Thyroid gland (tissue), 4 donors: Measurements from ENCODE around the gene CACNB4. TPM values are rescaled to one million over a fixed set of nuclear protein-coding genes. Genes with fewer than 3 reads are reported as not detected.

Source experiments
- DNase-seq, 2 donors: peaks; one replicate each; pipeline ENCODE4 v3.0.0-alpha.2; 2019
- H3K27ac ChIP-seq, 3 donors: fragments of 200-600 bp; sonication (generic); 1 replicate in 2 of 3; 2 replicates in 1 of 3; pipeline ENCODE4 v1.5.1; 2016 to 2019; ENCODE audit warnings: mild to moderate bottlenecking in 1 of 3, moderate library complexity in 1 of 3
- H3K27me3 ChIP-seq: fragments of 200-600 bp; sonication (generic); one replicate; pipeline ENCODE4 v1.5.1; 2019
- H3K36me3 ChIP-seq, 2 donors: fragments of 200-600 bp; sonication (generic); one replicate each; pipeline ENCODE4 v1.5.1; 2016 to 2019
- H3K4me1 ChIP-seq, 2 donors: fragments of 200-600 bp; sonication (generic); one replicate each; pipeline ENCODE4 v1.5.1; 2017 to 2019
- H3K4me3 ChIP-seq, 3 donors: fragments of 200-600 bp; sonication (generic); replicated peaks in 1 of 3; 1 replicate in 2 of 3; 2 replicates in 1 of 3; pipeline ENCODE4 v1.5.1; 2016; ENCODE audit warnings: mild to moderate bottlenecking in 1 of 3
- H3K9me3 ChIP-seq: fragments of 200-600 bp; sonication (generic); one replicate; pipeline ENCODE4 v1.5.1; 2017
- CTCF ChIP-seq, 6 experiments: fragments of 200-600 bp in 3 of 6; fragments of 450-650 bp in 3 of 6; sonication (generic) in 3 of 6; IDR thresholded peaks; one replicate each; pipeline ENCODE4 v1.5.1; 2016 to 2019; ENCODE audit warnings: antibody characterized with exemption in 6 of 6, mild to moderate bottlenecking in 2 of 6, inconsistent platforms in 1 of 6, moderate library complexity in 1 of 6
- POLR2A ChIP-seq, 2 donors: fragments of 450-650 bp; IDR thresholded peaks; one replicate each; pipeline ENCODE4 v1.6.1; 2017; ENCODE audit warnings: antibody characterized with exemption in 2 of 2, mild to moderate bottlenecking in 2 of 2, moderate library complexity in 1 of 2
- WGBS, 2 donors: methylation state at CpG; one replicate each; pipeline ENCODE4 v1.1.5; 2017; 5-methylcytosine and 5-hydroxymethylcytosine counted together
- intact Hi-C: fragments of 100-400 bp; cut with DNase I; formaldehyde crosslinking; loops from one replicate; pipeline ENCODE4 v1.15.1; 2023
- total RNA-seq, 4 donors: library from RNA; depleted of rRNA; stranded (reverse); fragments of >200 nt; gene quantifications; one replicate each; pipeline ENCODE4 v1.2.3, GENCODE V29; 2016

Gene CACNB4
- total RNA-seq, 4 donors from 2014 or later, result 3.0 to 3.6 (median 3.2) TPM

- Histone ChIP-seq H3K4me3 (no peak overlapping the region), H3K9me3 (no peaks in the 10 kb centered on the region), H3K27ac (no peak overlapping the region), H3K27me3 (no peaks in the 10 kb centered on the region), H3K36me3 (peaks cover 16 to 32% of the 10 kb centered on the region in 2 donors), H3K4me1 (no peaks in the 10 kb centered on the region)
- WGBS, 2 donors, result 76 to 90% methylated on average over 1 of the region's 1 CpG
- TF ChIP-seq CTCF (IDR thresholded peaks at IDR 0.05) (no peak), POLR2A (IDR thresholded peaks at IDR 0.05) (no peak)
- DNase-seq, result no peak
- intact Hi-C loops, result no loop called here
Observed at GRCh38 chr2:151809073-151809383, 289.8 kb downstream of the CACNB4 start.

DNA sequence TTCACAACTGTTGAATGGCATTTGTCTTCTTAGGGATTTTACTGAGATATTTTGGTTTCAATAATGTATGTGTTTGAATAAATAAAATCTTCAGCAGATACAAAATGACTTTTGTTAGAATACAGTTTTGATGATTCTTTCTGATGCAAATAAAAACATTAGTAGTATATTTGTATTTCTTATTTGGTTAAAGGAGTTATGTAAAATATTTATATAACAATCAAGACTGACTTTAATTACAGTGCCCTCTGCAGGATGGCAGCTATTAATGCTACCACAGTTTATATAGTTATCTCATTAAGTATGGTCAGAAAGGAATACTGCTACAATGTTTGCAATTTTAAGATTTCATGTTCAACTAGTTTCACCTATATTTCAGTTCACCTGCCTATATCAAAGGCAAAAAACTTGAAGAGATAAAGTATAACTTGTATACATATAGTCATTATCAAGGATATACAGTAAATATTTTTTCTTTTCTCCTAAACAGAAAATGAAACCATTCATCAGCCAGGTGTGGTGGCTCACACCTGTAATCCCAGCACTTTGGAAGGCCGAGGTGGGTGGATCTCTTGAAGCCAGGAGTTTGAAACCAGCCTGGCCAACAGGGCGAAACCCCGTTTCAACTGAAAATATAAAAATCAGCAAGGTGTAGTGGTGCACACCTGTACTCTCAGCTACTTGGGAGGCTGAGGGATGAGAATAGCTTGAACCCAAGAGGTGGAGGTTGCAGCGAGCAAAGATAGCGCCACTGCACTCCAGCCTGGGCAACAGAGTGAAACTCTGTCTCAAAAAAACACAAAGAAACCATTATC, 290.4 kb downstream of the CACNB4 start:
- no peak overlapping the region for H3K4me3 ChIP-seq
- no peaks in the 10 kb centered on the region for H3K27me3 ChIP-seq
- no peak overlapping the region for H3K27ac ChIP-seq
- intact Hi-C loops, result no loop called here
- DNase-seq, result no peak
- no peaks in the 10 kb centered on the region for H3K4me1 ChIP-seq
- no peaks in the 10 kb centered on the region for H3K9me3 ChIP-seq
- WGBS, 2 donors, result 90 to 92% methylated on average over 5 of the region's 5 CpGs
- H3K36me3 ChIP-seq, result peaks cover 16 to 32% of the 10 kb centered on the region in 2 donors
- TF ChIP-seq CTCF (IDR thresholded peaks at IDR 0.05) (peak in 4 of 6 experiments; percentile 22 to 51 (median 36)), POLR2A (IDR thresholded peaks at IDR 0.05) (no peak)

GRCh38 chr2:151805961-151806360, 292.9 kb downstream of the CACNB4 start:
- Histone ChIP-seq H3K36me3 (peaks cover 20 to 24% of the 10 kb centered on the region in 2 donors), H3K4me1 (no peaks in the 10 kb centered on the region), H3K27me3 (no peaks in the 10 kb centered on the region), H3K4me3 (no peak overlapping the region), H3K9me3 (no peaks in the 10 kb centered on the region), H3K27ac (no peak overlapping the region)
- intact Hi-C loops, result no loop called here
- no peak for TF ChIP-seq POLR2A (IDR thresholded peaks at IDR 0.05)
- no peak for TF ChIP-seq CTCF (IDR thresholded peaks at IDR 0.05)
- DNase-seq, result no peak

DNA sequence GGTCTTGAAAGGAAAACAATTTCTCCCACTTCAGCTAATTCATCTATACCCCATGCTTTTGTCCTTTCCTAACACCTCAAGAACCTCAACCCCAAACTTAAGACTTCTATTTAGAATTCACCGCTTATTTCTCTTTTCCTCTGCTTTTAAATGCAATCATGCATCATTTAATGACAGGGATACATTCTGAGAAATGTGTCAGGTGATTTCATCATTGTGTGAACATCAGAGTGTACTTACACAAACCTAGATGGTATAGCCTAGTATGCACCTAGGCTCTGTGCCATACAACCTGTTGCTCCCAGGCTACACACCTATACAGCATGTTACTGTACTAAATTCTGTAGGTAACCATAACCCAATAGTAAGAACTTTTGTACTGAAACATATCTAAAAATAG, 293.5 kb downstream of the CACNB4 start:
- TF ChIP-seq CTCF (IDR thresholded peaks at IDR 0.05) (no peak), POLR2A (IDR thresholded peaks at IDR 0.05) (no peak)
- WGBS, 2 donors, result 97 to 98% methylated on average over 1 of the region's 1 CpG
- DNase-seq, result no peak
- no peaks in the 10 kb centered on the region for H3K4me1 ChIP-seq
- no peaks in the 10 kb centered on the region for H3K27me3 ChIP-seq
- H3K27ac ChIP-seq, result no peak overlapping the region
- no peak overlapping the region for H3K4me3 ChIP-seq
- intact Hi-C loops, result no loop called here
- no peaks in the 10 kb centered on the region for H3K9me3 ChIP-seq
- peaks cover 20 to 24% of the 10 kb centered on the region in 2 donors for H3K36me3 ChIP-seq

DNA sequence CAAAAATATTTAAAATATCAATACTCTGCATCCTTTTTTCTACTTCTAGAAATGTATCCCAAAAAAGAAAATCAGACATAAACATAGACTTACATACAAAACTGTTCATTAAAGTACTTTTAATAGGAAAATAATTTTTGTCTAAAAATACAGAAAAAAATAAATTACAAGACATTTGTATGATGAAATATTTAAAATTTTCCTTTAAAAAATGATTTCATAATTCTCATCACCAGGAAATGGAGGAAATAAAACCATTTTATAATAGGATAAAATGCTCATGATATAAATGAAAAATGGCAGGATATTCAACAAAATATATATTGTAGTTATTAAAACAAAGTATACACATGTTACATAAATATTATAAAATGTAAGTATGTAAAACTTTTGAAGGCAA, 295.0 kb downstream of the CACNB4 start:
- peaks cover 23 to 24% of the 10 kb centered on the region in 2 donors for H3K36me3 ChIP-seq
- H3K27me3 ChIP-seq, result no peaks in the 10 kb centered on the region
- TF ChIP-seq POLR2A (IDR thresholded peaks at IDR 0.05) (no peak), CTCF (IDR thresholded peaks at IDR 0.05) (no peak)
- no peak for DNase-seq
- intact Hi-C loops, result no loop called here
- no peak overlapping the region for H3K4me3 ChIP-seq
- H3K27ac ChIP-seq, result no peak overlapping the region
- H3K4me1 ChIP-seq, result no peaks in the 10 kb centered on the region
- H3K9me3 ChIP-seq, result no peaks in the 10 kb centered on the region
